ENCODE data around the gene C3orf52.
"Not testable (repeated sequence)": the region's sequence is repeated elsewhere in the genome, so short reads cannot be mapped to it uniquely, and the experiment has no call there.

The C3orf52 gene

GRCh38 chr3:112086076-112086854 lies at the start of gene C3orf52:
Gene C3orf52, plus strand, starts transcription at chr3:112086389. Its CDS starts 19 bp downstream, at chr3:112086408.
- in situ Hi-C loops (cut with MboI; ENCODE audit: low sequenced_read_pairs), result no loop called here

GRCh38 chr3:112037194-112037593 lies 49.0 kb upstream of the C3orf52 start:
- in situ Hi-C loops (cut with MboI; ENCODE audit: low sequenced_read_pairs), result not testable (repeated sequence)

GRCh38 chr3:112038863-112039262 lies 47.3 kb upstream of the C3orf52 start:
- in situ Hi-C loops (cut with MboI; ENCODE audit: low sequenced_read_pairs), result no loop called here

GRCh38 chr3:112041321-112041720 lies 44.9 kb upstream of the C3orf52 start:
- in situ Hi-C loops (cut with MboI; ENCODE audit: low sequenced_read_pairs), result no loop called here

GRCh38 chr3:112042842-112043280 lies 43.3 kb upstream of the C3orf52 start:
- in situ Hi-C loops (cut with MboI; ENCODE audit: low sequenced_read_pairs), result no loop called here

- in situ Hi-C loops (cut with MboI; ENCODE audit: low sequenced_read_pairs), result no loop called here
Measured at GRCh38 chr3:112043621-112044201, 42.5 kb upstream of the C3orf52 start.

- in situ Hi-C loops (cut with MboI; ENCODE audit: low sequenced_read_pairs), result no loop called here
Measured at GRCh38 chr3:112046599-112046998, 39.6 kb upstream of the C3orf52 start.

GRCh38 chr3:112047264-112047663 lies 38.9 kb upstream of the C3orf52 start:
- in situ Hi-C loops (cut with MboI; ENCODE audit: low sequenced_read_pairs), result no loop called here

- in situ Hi-C loops (cut with MboI; ENCODE audit: low sequenced_read_pairs), result no loop called here
Measured at GRCh38 chr3:112048911-112049310, 37.3 kb upstream of the C3orf52 start.

GRCh38 chr3:112053229-112053628 lies 33.0 kb upstream of the C3orf52 start:
- in situ Hi-C loops (cut with MboI; ENCODE audit: low sequenced_read_pairs), result no loop called here

GRCh38 chr3:112056451-112056929 lies 29.7 kb upstream of the C3orf52 start:
- in situ Hi-C loops (cut with MboI; ENCODE audit: low sequenced_read_pairs), result no loop called here

GRCh38 chr3:112059497-112059896 lies 26.7 kb upstream of the C3orf52 start:
- in situ Hi-C loops (cut with MboI; ENCODE audit: low sequenced_read_pairs), result no loop called here

- in situ Hi-C loops (cut with MboI; ENCODE audit: low sequenced_read_pairs), result no loop called here
Measured at GRCh38 chr3:112061152-112061551, 25.0 kb upstream of the C3orf52 start.

- in situ Hi-C loops (cut with MboI; ENCODE audit: low sequenced_read_pairs), result not testable (repeated sequence)
Measured at GRCh38 chr3:112072387-112073060, 13.7 kb upstream of the C3orf52 start.

- in situ Hi-C loops (cut with MboI; ENCODE audit: low sequenced_read_pairs), result no loop called here
Measured at GRCh38 chr3:112074006-112074405, 12.2 kb upstream of the C3orf52 start.

- in situ Hi-C loops (cut with MboI; ENCODE audit: low sequenced_read_pairs), result no loop called here
Measured at GRCh38 chr3:112074616-112075497, 11.3 kb upstream of the C3orf52 start.

GRCh38 chr3:112078125-112079083 lies 7.8 kb upstream of the C3orf52 start:
- in situ Hi-C loops (cut with MboI; ENCODE audit: low sequenced_read_pairs), result no loop called here

GRCh38 chr3:112083239-112083638 lies 3.0 kb upstream of the C3orf52 start:
- in situ Hi-C loops (cut with MboI; ENCODE audit: low sequenced_read_pairs), result no loop called here

GRCh38 chr3:112084980-112085705 lies 1.0 kb upstream of the C3orf52 start:
- in situ Hi-C loops (cut with MboI; ENCODE audit: low sequenced_read_pairs), result no loop called here

Measured in HL-60/S4 treated with retinoic acid at 250 ng/mL for 4 days and 3 days (cell line).